ENCODE results near the gene PTPRN2. TPM values are rescaled to one million over a fixed set of nuclear protein-coding genes. Genes with fewer than 3 reads are reported as not detected.

The PTPRN2 gene
- total RNA-seq, 1 experiment from 2014 or later, result 0.11 TPM

GRCh38 chr7:158262284-158263109 is 325.1 kb downstream of the PTPRN2 start:
- Histone ChIP-seq H3K9me3 (ENCODE audit: low read depth, low read length, poor library complexity, severe bottlenecking) (peaks cover 19% of the 10 kb centered on the region), H3K27me3 (replicated peaks; ENCODE audit: insufficient read depth, low read depth, low read length, poor library complexity) (no peaks in the 10 kb centered on the region), H3K4me3 (ENCODE audit: low read depth, low read length, poor library complexity, severe bottlenecking) (no peak overlapping the region), H3K4me1 (ENCODE audit: insufficient read depth, low read length, poor library complexity, severe bottlenecking) (no peaks in the 10 kb centered on the region), H3K27ac (ENCODE audit: low read depth, low read length, poor library complexity, severe bottlenecking) (no peak overlapping the region), H3K36me3 (ENCODE audit: insufficient read depth, low read length, poor library complexity, severe bottlenecking) (no peaks in the 10 kb centered on the region)
- intact Hi-C loops (cut with micrococcal nuclease; ENCODE audit: unreplicated experiment), result no loop called here
- no TSS peak for BruUV-seq (replicated peaks)
- ChIA-PET POLR2A (ENCODE audit: low non-redundant PET) (no interaction called here), CTCF (no interaction called here)
- no peak for TF ChIP-seq EZH2 (IDR thresholded peaks at IDR 0.05; ENCODE audit: borderline replicate concordance, low read depth, low read length, poor library complexity, severe bottlenecking)
- TF ChIP-seq, protein P1, sequence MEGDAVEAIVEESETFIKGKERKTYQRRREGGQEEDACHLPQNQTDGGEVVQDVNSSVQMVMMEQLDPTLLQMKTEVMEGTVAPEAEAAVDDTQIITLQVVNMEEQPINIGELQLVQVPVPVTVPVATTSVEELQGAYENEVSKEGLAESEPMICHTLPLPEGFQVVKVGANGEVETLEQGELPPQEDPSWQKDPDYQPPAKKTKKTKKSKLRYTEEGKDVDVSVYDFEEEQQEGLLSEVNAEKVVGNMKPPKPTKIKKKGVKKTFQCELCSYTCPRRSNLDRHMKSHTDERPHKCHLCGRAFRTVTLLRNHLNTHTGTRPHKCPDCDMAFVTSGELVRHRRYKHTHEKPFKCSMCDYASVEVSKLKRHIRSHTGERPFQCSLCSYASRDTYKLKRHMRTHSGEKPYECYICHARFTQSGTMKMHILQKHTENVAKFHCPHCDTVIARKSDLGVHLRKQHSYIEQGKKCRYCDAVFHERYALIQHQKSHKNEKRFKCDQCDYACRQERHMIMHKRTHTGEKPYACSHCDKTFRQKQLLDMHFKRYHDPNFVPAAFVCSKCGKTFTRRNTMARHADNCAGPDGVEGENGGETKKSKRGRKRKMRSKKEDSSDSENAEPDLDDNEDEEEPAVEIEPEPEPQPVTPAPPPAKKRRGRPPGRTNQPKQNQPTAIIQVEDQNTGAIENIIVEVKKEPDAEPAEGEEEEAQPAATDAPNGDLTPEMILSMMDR (conservative IDR thresholded peaks at IDR 0.05; ENCODE audit: low read depth, low read length), result no peak
- DNase-seq (ENCODE audit: low spot score), result no peak

DNA sequence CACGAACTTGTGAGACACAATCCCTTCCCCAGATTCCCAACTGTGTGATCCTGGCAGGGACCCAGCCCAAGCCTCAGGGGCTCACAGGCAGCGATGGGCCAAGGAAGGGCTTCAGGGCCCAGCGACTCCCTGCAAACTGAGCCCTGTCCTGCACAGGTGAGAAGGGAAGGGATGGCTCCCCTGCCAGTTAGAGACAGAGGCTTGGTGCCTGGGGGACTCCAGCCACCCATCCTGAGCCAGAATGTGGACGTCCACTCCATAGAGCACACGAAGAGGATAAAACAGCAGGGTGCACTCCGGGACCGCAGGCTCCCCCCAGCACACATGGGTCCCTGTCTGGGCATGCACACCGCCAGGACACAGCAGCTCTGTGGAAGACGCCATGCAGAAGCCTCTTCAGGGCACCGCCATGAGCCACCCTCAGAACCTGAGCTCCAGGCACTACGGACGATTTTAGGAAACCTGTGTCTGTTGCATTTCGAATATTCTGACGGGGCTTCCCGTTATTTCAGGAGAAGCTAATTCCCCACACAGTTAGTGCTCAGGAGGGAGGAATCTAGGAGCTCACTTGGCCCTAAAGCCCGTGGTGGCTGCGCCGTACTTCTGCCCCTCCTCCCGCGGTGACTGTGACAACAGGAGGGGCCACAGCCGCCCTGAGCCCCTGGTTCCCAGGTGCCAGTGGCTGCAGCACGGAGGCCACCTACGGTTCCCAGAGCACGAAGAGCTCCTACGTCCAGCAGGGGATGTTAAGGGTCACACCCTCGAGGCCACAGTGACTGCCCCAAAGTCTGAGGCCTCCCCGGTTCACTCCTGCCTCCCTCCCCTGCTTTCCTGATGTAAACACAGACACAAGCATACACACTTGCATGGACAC is 326.0 kb downstream of the PTPRN2 start:
- H3K27me3 ChIP-seq (replicated peaks; ENCODE audit: insufficient read depth, low read depth, low read length, poor library complexity), result no peaks in the 10 kb centered on the region
- H3K4me3 ChIP-seq (ENCODE audit: low read depth, low read length, poor library complexity, severe bottlenecking), result no peak overlapping the region
- POLR2A ChIA-PET (ENCODE audit: low non-redundant PET), result no interaction called here
- CTCF ChIA-PET, result no interaction called here
- H3K27ac ChIP-seq (ENCODE audit: low read depth, low read length, poor library complexity, severe bottlenecking), result no peak overlapping the region
- TF ChIP-seq, protein P1 (conservative IDR thresholded peaks at IDR 0.05; ENCODE audit: low read depth, low read length), result no peak
- TF ChIP-seq EZH2 (IDR thresholded peaks at IDR 0.05; ENCODE audit: borderline replicate concordance, low read depth, low read length, poor library complexity, severe bottlenecking), result no peak
- no TSS peak for BruUV-seq (replicated peaks)
- peaks cover 19% of the 10 kb centered on the region for H3K9me3 ChIP-seq (ENCODE audit: low read depth, low read length, poor library complexity, severe bottlenecking)
- no peak for DNase-seq (ENCODE audit: low spot score)
- no peaks in the 10 kb centered on the region for H3K36me3 ChIP-seq (ENCODE audit: insufficient read depth, low read length, poor library complexity, severe bottlenecking)
- intact Hi-C loops (cut with micrococcal nuclease; ENCODE audit: unreplicated experiment), result no loop called here
- H3K4me1 ChIP-seq (ENCODE audit: insufficient read depth, low read length, poor library complexity, severe bottlenecking), result no peaks in the 10 kb centered on the region

DNA sequence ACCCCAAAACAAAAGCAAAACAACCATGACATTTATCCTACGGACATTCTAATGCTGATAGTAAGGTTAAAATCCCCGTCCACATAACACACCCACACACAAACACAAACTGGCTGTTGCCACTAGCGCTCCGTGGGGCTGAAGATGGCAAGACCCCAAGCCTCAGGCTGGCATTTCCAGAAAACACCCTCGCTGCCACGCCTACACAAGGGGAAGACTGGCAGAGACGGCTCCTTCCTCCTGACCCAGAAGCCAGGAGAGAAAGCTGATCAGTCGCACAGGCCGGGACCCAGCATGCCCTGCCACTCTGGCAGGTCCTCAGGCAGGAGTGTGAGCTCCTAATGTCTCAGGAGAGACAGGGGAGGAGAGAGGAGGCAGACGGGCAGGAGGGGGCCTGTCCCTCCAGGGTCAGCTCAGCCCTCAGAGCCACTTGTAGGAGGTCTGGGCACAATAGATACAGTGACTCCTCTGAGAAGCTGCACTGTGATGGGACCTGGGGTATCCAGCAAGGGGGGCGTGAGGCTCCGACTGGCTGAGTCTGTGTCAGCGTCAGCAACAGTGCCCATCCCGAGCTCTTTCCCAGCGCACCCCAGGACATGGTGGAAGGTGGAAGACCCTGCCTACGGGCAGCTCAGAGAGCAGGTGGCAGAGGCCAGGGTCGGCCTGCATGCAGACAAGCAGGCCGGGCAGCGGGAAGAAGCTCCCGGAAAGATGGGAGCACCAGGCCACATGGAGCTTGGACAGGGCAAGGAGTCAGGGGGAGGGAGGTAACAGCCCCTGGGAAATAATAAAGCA is 326.9 kb downstream of the PTPRN2 start:
- TF ChIP-seq, protein P1 (conservative IDR thresholded peaks at IDR 0.05; ENCODE audit: low read depth, low read length), result no peak
- TF ChIP-seq EZH2 (IDR thresholded peaks at IDR 0.05; ENCODE audit: borderline replicate concordance, low read depth, low read length, poor library complexity, severe bottlenecking), result no peak
- CTCF ChIA-PET, result no interaction called here
- intact Hi-C loops (cut with micrococcal nuclease; ENCODE audit: unreplicated experiment), result no loop called here
- Histone ChIP-seq H3K36me3 (ENCODE audit: insufficient read depth, low read length, poor library complexity, severe bottlenecking) (no peaks in the 10 kb centered on the region), H3K9me3 (ENCODE audit: low read depth, low read length, poor library complexity, severe bottlenecking) (peaks cover 19% of the 10 kb centered on the region), H3K27me3 (replicated peaks; ENCODE audit: insufficient read depth, low read depth, low read length, poor library complexity) (no peaks in the 10 kb centered on the region), H3K4me1 (ENCODE audit: insufficient read depth, low read length, poor library complexity, severe bottlenecking) (no peaks in the 10 kb centered on the region), H3K27ac (ENCODE audit: low read depth, low read length, poor library complexity, severe bottlenecking) (no peak overlapping the region), H3K4me3 (ENCODE audit: low read depth, low read length, poor library complexity, severe bottlenecking) (no peak overlapping the region)
- POLR2A ChIA-PET (ENCODE audit: low non-redundant PET), result no interaction called here
- no peak for DNase-seq (ENCODE audit: low spot score)
- no TSS peak for BruUV-seq (replicated peaks)

Data from A673 (cell line).